Upper lobe of right lung (tissue), 1 donor: ENCODE measurements around the gene RNF41. TPM values are rescaled to one million over a fixed set of nuclear protein-coding genes. Genes with fewer than 3 reads are reported as not detected.
A peak's percentile ranks its signal among the peaks of the same experiment; 100 is the strongest.

ENCODE experiments used
- ATAC-seq: fragments of 200-7000 bp; cut with Tn5 transposase; one replicate; pipeline ENCODE4 v1.9.1; 2020; ENCODE audit warnings: mild to moderate bottlenecking, moderate library complexity
- DNase-seq: peaks from one replicate; pipeline ENCODE4 v3.0.0-alpha.2; 2020
- H3K27ac ChIP-seq: fragments of 200-600 bp; one replicate; pipeline ENCODE4 v1.8.0; 2022
- H3K27me3 ChIP-seq: fragments of 200-600 bp; one replicate; pipeline ENCODE4 v1.8.0; 2022; ENCODE audit warnings: mild to moderate bottlenecking
- H3K36me3 ChIP-seq: fragments of 200-600 bp; one replicate; pipeline ENCODE4 v1.8.0; 2022
- H3K4me1 ChIP-seq: fragments of 200-600 bp; one replicate; pipeline ENCODE4 v1.8.0; 2022
- H3K4me3 ChIP-seq: fragments of 200-600 bp; one replicate; pipeline ENCODE4 v1.8.0; 2022; ENCODE audit warnings: mild to moderate bottlenecking
- H3K9me3 ChIP-seq: fragments of 200-600 bp; one replicate; pipeline ENCODE4 v1.8.0; 2022
- intact Hi-C: fragments of 100-400 bp; cut with DNase I; formaldehyde crosslinking; loops from one replicate; pipeline ENCODE4 v1.11.0; 2022
- total RNA-seq: library from RNA; stranded (reverse); fragmentation: NEBNext Ultra II Directional; extraction: Animal tissue kit (Norgen Biotek cat#: 25700); gene quantifications from one replicate; pipeline ENCODE4 v1.2.1, GENCODE V29; 2021
- TF ChIP-seq, protein P1 (sequence below): fragments of 200-600 bp; IDR thresholded peaks from one replicate; pipeline ENCODE4 v1.8.0; 2022; ENCODE audit warnings: antibody characterized with exemption
- donor health status: DM: no; HTN: yes; CAD: no; lungs with severe emphysema.

The RNF41 gene
- total RNA-seq, 1 donor from 2014 or later = 51.6 TPM

DNA sequence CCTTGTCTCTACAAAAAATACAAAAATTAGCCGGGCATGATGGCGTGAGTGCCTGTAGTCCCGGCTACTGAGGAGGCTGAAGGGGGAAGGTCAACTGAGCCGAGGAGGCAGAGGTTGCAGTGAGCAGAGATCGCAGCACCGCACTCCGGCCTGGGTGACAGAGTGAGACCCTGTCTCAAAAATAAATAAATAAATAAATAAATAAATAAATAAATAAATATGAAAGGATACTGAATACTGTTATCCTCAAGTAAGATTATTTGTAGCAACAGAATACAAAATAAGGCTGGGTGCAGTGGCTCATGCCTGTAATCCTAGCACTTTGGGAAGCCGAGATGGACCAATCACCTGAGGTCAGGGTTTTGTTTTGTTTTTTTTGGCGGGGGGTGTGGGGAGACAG lies 1.9 kb downstream of the RNF41 start:
- Histone ChIP-seq H3K4me3 (no peak overlapping the region), H3K27ac (peak overlapping the region; percentile 96), H3K4me1 (peaks cover 36% of the 10 kb centered on the region), H3K27me3 (no peaks in the 10 kb centered on the region), H3K9me3 (no peaks in the 10 kb centered on the region), H3K36me3 (peaks cover 28% of the 10 kb centered on the region)
- ATAC-seq (no peak), DNase-seq (no peak)
- TF ChIP-seq, protein P1, sequence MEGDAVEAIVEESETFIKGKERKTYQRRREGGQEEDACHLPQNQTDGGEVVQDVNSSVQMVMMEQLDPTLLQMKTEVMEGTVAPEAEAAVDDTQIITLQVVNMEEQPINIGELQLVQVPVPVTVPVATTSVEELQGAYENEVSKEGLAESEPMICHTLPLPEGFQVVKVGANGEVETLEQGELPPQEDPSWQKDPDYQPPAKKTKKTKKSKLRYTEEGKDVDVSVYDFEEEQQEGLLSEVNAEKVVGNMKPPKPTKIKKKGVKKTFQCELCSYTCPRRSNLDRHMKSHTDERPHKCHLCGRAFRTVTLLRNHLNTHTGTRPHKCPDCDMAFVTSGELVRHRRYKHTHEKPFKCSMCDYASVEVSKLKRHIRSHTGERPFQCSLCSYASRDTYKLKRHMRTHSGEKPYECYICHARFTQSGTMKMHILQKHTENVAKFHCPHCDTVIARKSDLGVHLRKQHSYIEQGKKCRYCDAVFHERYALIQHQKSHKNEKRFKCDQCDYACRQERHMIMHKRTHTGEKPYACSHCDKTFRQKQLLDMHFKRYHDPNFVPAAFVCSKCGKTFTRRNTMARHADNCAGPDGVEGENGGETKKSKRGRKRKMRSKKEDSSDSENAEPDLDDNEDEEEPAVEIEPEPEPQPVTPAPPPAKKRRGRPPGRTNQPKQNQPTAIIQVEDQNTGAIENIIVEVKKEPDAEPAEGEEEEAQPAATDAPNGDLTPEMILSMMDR = no peak
- intact Hi-C loops = no loop called here

DNA sequence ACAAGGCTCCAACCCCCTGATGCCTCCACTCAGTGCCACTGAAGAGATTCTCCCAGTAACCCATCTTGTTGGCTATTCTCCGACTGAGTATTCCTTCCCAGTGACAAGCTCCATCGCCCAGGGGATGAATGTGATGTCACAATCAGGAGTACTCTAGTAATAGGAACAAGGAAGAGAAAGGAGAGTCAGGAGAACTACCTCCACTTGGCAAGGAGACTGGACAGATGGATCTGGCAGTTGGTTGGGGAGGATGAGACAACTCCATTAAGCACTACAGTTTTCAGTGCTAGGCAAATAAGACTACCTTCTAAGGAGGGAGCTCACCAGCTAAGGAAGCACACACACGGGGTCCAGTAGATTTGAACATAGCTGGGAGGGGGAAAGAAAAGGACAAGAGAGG lies 5.3 kb downstream of the RNF41 start:
- no peaks in the 10 kb centered on the region for H3K9me3 ChIP-seq

DNA sequence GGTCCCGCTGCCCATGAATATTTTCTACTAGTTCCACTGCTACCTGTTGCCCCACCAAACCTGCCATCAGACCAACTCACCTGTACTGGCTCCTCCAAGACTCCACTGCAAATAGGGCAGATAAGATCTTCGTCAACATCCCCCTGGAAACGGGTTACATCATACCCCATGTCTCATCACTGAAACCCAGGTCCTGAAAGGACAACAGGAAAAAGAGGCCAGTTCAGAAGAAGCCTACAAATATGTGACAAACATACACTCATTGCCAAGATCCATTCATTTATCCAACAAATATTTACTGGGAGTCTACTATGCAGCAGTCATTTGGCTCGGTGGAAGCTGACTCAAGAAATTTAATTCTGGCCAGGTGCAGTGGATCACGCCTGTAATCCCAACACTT lies 7.8 kb downstream of the RNF41 start:
- Histone ChIP-seq H3K36me3 (peaks cover 87% of the 10 kb centered on the region), H3K27me3 (no peaks in the 10 kb centered on the region), H3K4me3 (no peak overlapping the region), H3K9me3 (no peaks in the 10 kb centered on the region), H3K27ac (no peak overlapping the region), H3K4me1 (peaks cover 2% of the 10 kb centered on the region)
- no peak for ATAC-seq
- TF ChIP-seq, protein P1 = no peak
- intact Hi-C loops = no loop called here
- DNase-seq = no peak

More for the DNA sequence above, 5.3 kb downstream of the RNF41 start:
- Histone ChIP-seq H3K4me1 (peaks cover 19% of the 10 kb centered on the region), H3K27ac (no peak overlapping the region), H3K4me3 (no peak overlapping the region), H3K36me3 (peaks cover 61% of the 10 kb centered on the region), H3K27me3 (no peaks in the 10 kb centered on the region)
- intact Hi-C loops = no loop called here
- no peak for ATAC-seq
- DNase-seq = no peak
- TF ChIP-seq, protein P1 = no peak

DNA sequence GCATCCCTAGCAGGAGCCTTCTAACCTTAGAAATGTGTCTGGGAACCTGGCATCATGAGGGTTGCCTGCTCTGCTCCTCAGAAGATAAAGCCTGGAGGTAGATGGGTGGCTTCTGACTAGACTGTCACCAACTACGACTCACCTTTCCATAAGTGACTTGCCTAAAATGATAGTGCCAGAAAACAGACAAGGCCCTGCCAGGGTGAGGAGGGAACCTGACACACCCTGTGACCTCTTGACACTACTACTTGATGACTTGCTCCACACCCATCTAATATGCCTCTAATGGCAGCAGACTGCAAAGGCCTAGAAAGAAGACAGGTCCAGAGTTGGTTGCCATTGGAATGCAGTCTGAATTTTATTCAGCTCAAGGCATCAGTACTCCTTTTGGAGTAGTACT lies 9.4 kb downstream of the RNF41 start:
- no peak for ATAC-seq
- Histone ChIP-seq H3K9me3 (no peaks in the 10 kb centered on the region), H3K4me3 (no peak overlapping the region), H3K27ac (no peak overlapping the region), H3K36me3 (peaks cover 99% of the 10 kb centered on the region), H3K4me1 (no peaks in the 10 kb centered on the region), H3K27me3 (no peaks in the 10 kb centered on the region)
- intact Hi-C loops = no loop called here
- TF ChIP-seq, protein P1 = no peak
- no peak for DNase-seq

DNA sequence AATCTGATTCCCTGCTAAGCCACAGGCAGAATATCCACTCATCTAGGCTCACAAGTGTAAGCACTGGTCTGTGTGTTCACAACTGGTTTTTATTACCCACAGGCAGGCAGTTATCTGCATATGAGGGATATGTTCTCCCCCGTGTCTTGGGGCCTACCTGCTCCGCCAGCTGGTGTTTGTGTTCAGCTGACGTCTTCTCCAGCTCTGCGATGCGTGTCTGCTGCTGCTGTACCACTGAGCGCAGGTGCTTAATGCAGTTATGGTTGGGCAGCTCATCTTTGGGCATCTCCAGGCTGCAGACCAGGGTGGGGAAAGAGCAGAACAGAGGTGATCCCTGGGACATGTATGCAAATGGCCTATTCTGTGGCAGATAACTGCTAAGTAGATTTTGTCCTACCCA lies 13.7 kb downstream of the RNF41 start:
- H3K9me3 ChIP-seq = no peaks in the 10 kb centered on the region
- intact Hi-C loops = no loop called here
- no peak for DNase-seq
- H3K4me1 ChIP-seq = peaks cover 6% of the 10 kb centered on the region
- no peak overlapping the region for H3K4me3 ChIP-seq
- no peak overlapping the region for H3K27ac ChIP-seq
- no peak for ATAC-seq
- TF ChIP-seq, protein P1 = no peak
- peaks cover 88% of the 10 kb centered on the region for H3K36me3 ChIP-seq
- no peaks in the 10 kb centered on the region for H3K27me3 ChIP-seq
